Measurements from ENCODE around the gene BTNL2.

Gene BTNL2

GRCh38 chr6:32444433-32444832 lies 37.5 kb upstream of the BTNL2 start:
- H3K9me3 ChIP-seq (ENCODE audit: insufficient read depth, low read length) = no peaks in the 10 kb centered on the region
- no peak overlapping the region for H3K27ac ChIP-seq (ENCODE audit: low read length)
- no peak for TF ChIP-seq CTCF (IDR thresholded peaks at IDR 0.05; ENCODE audit: low read depth, low read length)
- no peak for TF ChIP-seq EZH2phosphoT487 (IDR thresholded peaks at IDR 0.05; ENCODE audit: low read depth)
- peaks cover 47% of the 10 kb centered on the region for H3K79me2 ChIP-seq (ENCODE audit: low read length)
- peaks cover 55% of the 10 kb centered on the region for H4K20me1 ChIP-seq (ENCODE audit: insufficient read depth, low read length)
- H3K4me2 ChIP-seq (ENCODE audit: low read length) = no peak overlapping the region
- no peak overlapping the region for H2AFZ ChIP-seq (ENCODE audit: low read depth, low read length)
- H3K4me1 ChIP-seq (ENCODE audit: low read length) = peaks cover 19% of the 10 kb centered on the region
- no peak overlapping the region for H3K9ac ChIP-seq (ENCODE audit: low read length)
- H3K27me3 ChIP-seq (ENCODE audit: low read depth, low read length) = no peaks in the 10 kb centered on the region
- H3K4me3 ChIP-seq (ENCODE audit: low read length) = no peak overlapping the region
- H3K36me3 ChIP-seq (replicated peaks; ENCODE audit: low read depth, low read length) = peaks cover 60% of the 10 kb centered on the region

- Histone ChIP-seq H3K36me3 (replicated peaks; ENCODE audit: low read depth, low read length) (peaks cover 60% of the 10 kb centered on the region), H3K27ac (ENCODE audit: low read length) (0 out of 2 replicates have a peak overlapping the region, but pooled peaks have one; percentile 16), H3K9me3 (ENCODE audit: insufficient read depth, low read length) (no peaks in the 10 kb centered on the region), H3K9ac (ENCODE audit: low read length) (no peak overlapping the region), H2AFZ (ENCODE audit: low read depth, low read length) (no peak overlapping the region), H3K27me3 (ENCODE audit: low read depth, low read length) (no peaks in the 10 kb centered on the region), H3K4me1 (ENCODE audit: low read length) (peaks cover 30% of the 10 kb centered on the region), H3K4me2 (ENCODE audit: low read length) (peak overlapping the region; percentile 94), H3K4me3 (ENCODE audit: low read length) (peak overlapping the region; percentile 100; the same call in 1 of the 2 replicates), H3K79me2 (ENCODE audit: low read length) (peaks cover 52% of the 10 kb centered on the region), H4K20me1 (ENCODE audit: insufficient read depth, low read length) (peaks cover 55% of the 10 kb centered on the region)
- TF ChIP-seq CTCF (IDR thresholded peaks at IDR 0.05; ENCODE audit: low read depth, low read length) = no peak
- TF ChIP-seq EZH2phosphoT487 (IDR thresholded peaks at IDR 0.05; ENCODE audit: low read depth) = no peak
Observed at GRCh38 chr6:32442977-32443552, 36.1 kb upstream of the BTNL2 start.

- H3K4me3 ChIP-seq (ENCODE audit: low read length) = peak overlapping the region; percentile 100
- TF ChIP-seq CTCF (IDR thresholded peaks at IDR 0.05; ENCODE audit: low read depth, low read length) (no peak), EZH2phosphoT487 (IDR thresholded peaks at IDR 0.05; ENCODE audit: low read depth) (no peak)
- H3K9ac ChIP-seq (ENCODE audit: low read length) = no peak overlapping the region
- peaks cover 52% of the 10 kb centered on the region for H3K79me2 ChIP-seq (ENCODE audit: low read length)
- H3K27me3 ChIP-seq (ENCODE audit: low read depth, low read length) = no peaks in the 10 kb centered on the region
- no peaks in the 10 kb centered on the region for H3K9me3 ChIP-seq (ENCODE audit: insufficient read depth, low read length)
- peaks cover 60% of the 10 kb centered on the region for H3K36me3 ChIP-seq (replicated peaks; ENCODE audit: low read depth, low read length)
- peaks cover 38% of the 10 kb centered on the region for H3K4me1 ChIP-seq (ENCODE audit: low read length)
- peak overlapping the region; percentile 97 for H3K27ac ChIP-seq (ENCODE audit: low read length)
- peak overlapping the region; percentile 94 for H3K4me2 ChIP-seq (ENCODE audit: low read length)
- peaks cover 55% of the 10 kb centered on the region for H4K20me1 ChIP-seq (ENCODE audit: insufficient read depth, low read length)
- H2AFZ ChIP-seq (ENCODE audit: low read depth, low read length) = no peak overlapping the region
Observed at GRCh38 chr6:32442243-32442667, 35.3 kb upstream of the BTNL2 start.

- H3K79me2 ChIP-seq (ENCODE audit: low read length) = peaks cover 52% of the 10 kb centered on the region
- H3K36me3 ChIP-seq (replicated peaks; ENCODE audit: low read depth, low read length) = peaks cover 48% of the 10 kb centered on the region
- H3K27me3 ChIP-seq (ENCODE audit: low read depth, low read length) = no peaks in the 10 kb centered on the region
- peak within 1 kb of the TSS; percentile 100 for H3K4me3 ChIP-seq (ENCODE audit: low read length)
- no peak within 1 kb of the TSS for H2AFZ ChIP-seq (ENCODE audit: low read depth, low read length)
- TF ChIP-seq EZH2phosphoT487 (IDR thresholded peaks at IDR 0.05; ENCODE audit: low read depth) (no peak), CTCF (IDR thresholded peaks at IDR 0.05; ENCODE audit: low read depth, low read length) (no peak)
- H4K20me1 ChIP-seq (ENCODE audit: insufficient read depth, low read length) = peaks cover 45% of the 10 kb centered on the region
- H3K4me2 ChIP-seq (ENCODE audit: low read length) = peak within 1 kb of the TSS; percentile 94
- H3K9me3 ChIP-seq (ENCODE audit: insufficient read depth, low read length) = no peaks in the 10 kb centered on the region
- peak within 1 kb of the TSS; percentile 97 for H3K27ac ChIP-seq (ENCODE audit: low read length)
- H3K9ac ChIP-seq (ENCODE audit: low read length) = peak within 1 kb of the TSS; percentile 100
- H3K4me1 ChIP-seq (ENCODE audit: low read length) = peaks cover 56% of the 10 kb centered on the region
Observed at GRCh38 chr6:32439602-32440214, 32.7 kb upstream of the BTNL2 start, which contains the start of gene HLA-DRA. Gene HLA-DRA, plus strand, starts transcription at chr6:32439887. Its CDS starts 64 bp downstream, at chr6:32439951.
